ENCODE data around the gene CP. TPM values are rescaled to one million over a fixed set of nuclear protein-coding genes. Genes with fewer than 3 reads are reported as not detected.
"Not testable (repeated sequence)": the region's sequence is repeated elsewhere in the genome, so short reads cannot be mapped to it uniquely, and the experiment has no call there.

Gene CP
- total RNA-seq, 4 donors from 2014 or later, result 7.2 to 35.8 (median 13.0) TPM

DNA sequence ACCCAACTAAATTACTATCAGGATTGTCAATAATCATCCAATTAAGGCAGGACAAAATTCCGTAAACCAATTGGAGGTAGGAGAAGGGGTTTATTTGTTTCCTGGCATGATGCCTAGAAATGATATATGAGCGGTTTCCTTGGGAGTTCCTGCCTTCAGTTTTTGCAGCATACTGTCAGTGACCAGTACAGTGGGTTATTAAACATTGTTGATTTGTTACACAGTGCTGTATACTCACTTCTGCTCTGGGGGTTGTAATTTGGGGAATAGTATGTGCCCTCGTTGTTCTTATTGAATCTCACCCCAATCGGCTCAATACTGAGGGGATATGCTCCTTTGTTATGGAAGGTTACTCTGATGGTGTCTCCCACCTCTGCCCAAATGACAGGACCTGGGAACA lies 22.2 kb downstream of the CP start:
- DNase-seq (ENCODE audit: low spot score in 2 of 2), result no peak
- intact Hi-C loops (cut with DNase I; ENCODE audit: low total_unique reads), result no loop called here
- no peak overlapping the region for H3K4me3 ChIP-seq (ENCODE audit: low read depth, poor library complexity, severe bottlenecking)
- 31 to 46% methylated on average over 4 of the region's 4 CpGs for WGBS, 2 donors
- TF ChIP-seq, protein P1, sequence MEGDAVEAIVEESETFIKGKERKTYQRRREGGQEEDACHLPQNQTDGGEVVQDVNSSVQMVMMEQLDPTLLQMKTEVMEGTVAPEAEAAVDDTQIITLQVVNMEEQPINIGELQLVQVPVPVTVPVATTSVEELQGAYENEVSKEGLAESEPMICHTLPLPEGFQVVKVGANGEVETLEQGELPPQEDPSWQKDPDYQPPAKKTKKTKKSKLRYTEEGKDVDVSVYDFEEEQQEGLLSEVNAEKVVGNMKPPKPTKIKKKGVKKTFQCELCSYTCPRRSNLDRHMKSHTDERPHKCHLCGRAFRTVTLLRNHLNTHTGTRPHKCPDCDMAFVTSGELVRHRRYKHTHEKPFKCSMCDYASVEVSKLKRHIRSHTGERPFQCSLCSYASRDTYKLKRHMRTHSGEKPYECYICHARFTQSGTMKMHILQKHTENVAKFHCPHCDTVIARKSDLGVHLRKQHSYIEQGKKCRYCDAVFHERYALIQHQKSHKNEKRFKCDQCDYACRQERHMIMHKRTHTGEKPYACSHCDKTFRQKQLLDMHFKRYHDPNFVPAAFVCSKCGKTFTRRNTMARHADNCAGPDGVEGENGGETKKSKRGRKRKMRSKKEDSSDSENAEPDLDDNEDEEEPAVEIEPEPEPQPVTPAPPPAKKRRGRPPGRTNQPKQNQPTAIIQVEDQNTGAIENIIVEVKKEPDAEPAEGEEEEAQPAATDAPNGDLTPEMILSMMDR (IDR thresholded peaks at IDR 0.05), result no peak
- TF ChIP-seq POLR2A (IDR thresholded peaks at IDR 0.05), result no peak

- WGBS, 2 donors, result 59 to 67% methylated on average over 7 of the region's 7 CpGs
- intact Hi-C loops (cut with DNase I; ENCODE audit: low total_unique reads), result no loop called here
- H3K4me3 ChIP-seq (ENCODE audit: low read depth, poor library complexity, severe bottlenecking), result no peak overlapping the region
- TF ChIP-seq, protein P1 (IDR thresholded peaks at IDR 0.05), result no peak
- TF ChIP-seq POLR2A (IDR thresholded peaks at IDR 0.05), result no peak
- no peak for DNase-seq (ENCODE audit: low spot score in 2 of 2)
Observed at GRCh38 chr3:149198611-149199010, 23.0 kb downstream of the CP start.

- no peak for TF ChIP-seq POLR2A (IDR thresholded peaks at IDR 0.05)
- TF ChIP-seq, protein P1 (IDR thresholded peaks at IDR 0.05), result no peak
- no peak overlapping the region for H3K4me3 ChIP-seq (ENCODE audit: low read depth, poor library complexity, severe bottlenecking)
- intact Hi-C loops (cut with DNase I; ENCODE audit: low total_unique reads), result no loop called here
- DNase-seq (ENCODE audit: low spot score in 2 of 2), result no peak
- WGBS, 2 donors, result 45 to 56% methylated on average over 5 of the region's 5 CpGs
Observed at GRCh38 chr3:149197669-149198068, 24.0 kb downstream of the CP start.

- intact Hi-C loops (cut with DNase I; ENCODE audit: low total_unique reads); DNase-seq (ENCODE audit: low spot score in 2 of 2); H3K4me3 ChIP-seq (ENCODE audit: low read depth, poor library complexity, severe bottlenecking): not testable (repeated sequence)
- WGBS, 2 donors, result 83 to 88% methylated on average over 12 of the region's 12 CpGs
Observed at GRCh38 chr3:149196805-149197592, 24.6 kb downstream of the CP start.

- DNase-seq (ENCODE audit: low spot score in 2 of 2), result no peak
- intact Hi-C loops (cut with DNase I; ENCODE audit: low total_unique reads), result no loop called here
Observed at GRCh38 chr3:149195221-149195620, 26.4 kb downstream of the CP start.

GRCh38 chr3:149188494-149188893 lies 33.1 kb downstream of the CP start:
- TF ChIP-seq POLR2A (IDR thresholded peaks at IDR 0.05), result no peak
- TF ChIP-seq, protein P1 (IDR thresholded peaks at IDR 0.05), result no peak

More at GRCh38 chr3:149195221-149195620, 26.4 kb downstream of the CP start:
- no peak overlapping the region for H3K4me3 ChIP-seq (ENCODE audit: low read depth, poor library complexity, severe bottlenecking)
- TF ChIP-seq, protein P1 (IDR thresholded peaks at IDR 0.05), result no peak
- TF ChIP-seq POLR2A (IDR thresholded peaks at IDR 0.05), result no peak
- 68 to 80% methylated on average over 1 of the region's 1 CpG for WGBS, 2 donors

More at GRCh38 chr3:149188494-149188893, 33.1 kb downstream of the CP start:
- no peak overlapping the region for H3K4me3 ChIP-seq (ENCODE audit: low read depth, poor library complexity, severe bottlenecking)
- intact Hi-C loops (cut with DNase I; ENCODE audit: low total_unique reads), result no loop called here
- no peak for DNase-seq (ENCODE audit: low spot score in 2 of 2)
- 71 to 83% methylated on average over 2 of the region's 2 CpGs for WGBS, 2 donors

Data from lower leg skin (tissue), 4 donors.